HG02623 (cell line): Measurements from ENCODE around the gene NOTCH2NLA.
"Not testable (repeated sequence)": the region's sequence is repeated elsewhere in the genome, so short reads cannot be mapped to it uniquely, and the experiment has no call there.

Experiments
- ATAC-seq: cut with Tn5 transposase; IDR thresholded peaks from one replicate; pipeline ENCODE4 v1.9.1; 2021; ENCODE audit warnings: moderate library complexity; ENCODE audit not compliant: unreplicated experiment

NOTCH2NLA gene

DNA sequence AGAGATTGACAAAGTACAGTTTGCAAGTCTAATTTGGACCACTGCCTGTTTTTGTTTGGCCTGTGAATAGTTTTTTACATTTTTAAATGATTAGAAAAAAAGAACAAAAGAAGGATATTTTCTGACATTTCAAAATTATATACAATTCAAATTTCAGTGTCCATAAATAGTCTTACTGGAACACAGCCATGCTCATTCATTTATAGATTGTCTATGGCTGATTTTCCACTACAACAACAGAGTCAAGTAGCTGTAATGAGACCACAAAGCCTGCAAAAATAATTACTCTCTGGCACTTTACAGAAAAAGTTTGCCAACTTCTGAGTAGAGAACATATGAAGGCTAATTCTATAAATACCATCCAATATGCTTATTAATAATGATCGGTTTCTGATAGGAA, 61.1 kb downstream of the NOTCH2NLA start:
- not testable (repeated sequence) for ATAC-seq

GRCh38 chr1:146167273-146167672, 61.5 kb downstream of the NOTCH2NLA start:
- not testable (repeated sequence) for ATAC-seq

DNA sequence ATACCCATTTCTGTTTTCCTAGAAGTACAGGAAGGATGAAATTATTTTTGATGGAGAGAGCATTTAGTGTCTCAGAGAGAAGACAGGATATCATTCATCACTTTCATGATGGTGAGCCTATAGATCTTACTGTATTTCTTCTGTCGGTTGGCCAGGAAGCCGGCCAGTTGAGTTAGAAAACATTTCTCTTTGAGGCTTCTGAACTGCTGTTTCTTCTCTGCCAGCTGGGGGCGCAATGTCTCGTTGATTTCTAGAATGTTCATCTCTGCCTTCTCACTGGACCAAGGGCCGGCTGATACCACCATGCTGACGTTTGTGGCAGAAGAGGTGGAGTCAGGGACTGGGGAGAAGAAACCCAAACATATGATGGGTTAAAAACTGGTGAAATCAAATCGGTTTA, 84.4 kb downstream of the NOTCH2NLA start, which contains the start of gene NBPF10:
NBPF10 (minus strand) TSS at position 340 of the 400 bp plus-strand sequence; CDS start at position 305, 35 bp downstream.
- ATAC-seq, result not testable (repeated sequence)
